Muscle layer of colon (tissue), 2 donors: ENCODE measurements around the gene METTL25B.

Experiments
- H3K27ac ChIP-seq: one replicate; pipeline ENCODE4 v1.7.0; 2013; ENCODE audit warnings: low read depth, mild to moderate bottlenecking, low read length, moderate library complexity
- H3K27me3 ChIP-seq, 2 donors: one replicate each; pipeline ENCODE4 v1.7.0; 2013; ENCODE audit warnings: low read length in 2 of 2, mild to moderate bottlenecking in 2 of 2; ENCODE audit not compliant: insufficient read depth in 2 of 2, control insufficient read depth in 1 of 2
- H3K36me3 ChIP-seq: one replicate; pipeline ENCODE4 v1.7.0; 2013; ENCODE audit warnings: mild to moderate bottlenecking, low read length; ENCODE audit not compliant: insufficient read depth
- H3K4me1 ChIP-seq: one replicate; pipeline ENCODE4 v1.7.0; 2013; ENCODE audit warnings: mild to moderate bottlenecking, low read length; ENCODE audit not compliant: insufficient read depth
- H3K4me3 ChIP-seq, 2 donors: one replicate each; pipeline ENCODE4 v1.7.0; 2013; ENCODE audit warnings: low read length in 2 of 2, low read depth in 1 of 2, mild to moderate bottlenecking in 1 of 2, moderate library complexity in 1 of 2
- H3K9ac ChIP-seq: one replicate; pipeline ENCODE4 v1.7.0; 2013; ENCODE audit warnings: low read length
- H3K9me3 ChIP-seq: one replicate; pipeline ENCODE4 v1.7.0; 2013; ENCODE audit warnings: mild to moderate bottlenecking, low read length
- donor health status: abdominal sarcoma.
- donor health status: Adenocarcinoma of cecum.

The METTL25B gene

GRCh38 chr1:156711011-156711817, 17.1 kb upstream of the METTL25B start:
- H3K4me1 ChIP-seq = peaks cover 54% of the 10 kb centered on the region
- no peak overlapping the region for H3K4me3 ChIP-seq
- no peaks in the 10 kb centered on the region for H3K27me3 ChIP-seq
- no peak overlapping the region for H3K9ac ChIP-seq
- H3K36me3 ChIP-seq = no peaks in the 10 kb centered on the region
- H3K27ac ChIP-seq = peak overlapping the region; percentile 56
- H3K9me3 ChIP-seq = no peaks in the 10 kb centered on the region

GRCh38 chr1:156712626-156713025, 15.6 kb upstream of the METTL25B start:
- Histone ChIP-seq H3K36me3 (no peaks in the 10 kb centered on the region), H3K9me3 (no peaks in the 10 kb centered on the region), H3K4me3 (no peak overlapping the region), H3K27ac (no peak overlapping the region), H3K27me3 (no peaks in the 10 kb centered on the region), H3K9ac (no peak overlapping the region), H3K4me1 (peaks cover 46% of the 10 kb centered on the region)

GRCh38 chr1:156714830-156715229, 13.4 kb upstream of the METTL25B start:
- Histone ChIP-seq H3K9me3 (no peaks in the 10 kb centered on the region), H3K27ac (no peak overlapping the region), H3K27me3 (no peaks in the 10 kb centered on the region), H3K9ac (no peak overlapping the region), H3K4me3 (no peak overlapping the region), H3K4me1 (peaks cover 32% of the 10 kb centered on the region), H3K36me3 (no peaks in the 10 kb centered on the region)

- H3K36me3 ChIP-seq = peaks cover 11% of the 10 kb centered on the region
- no peak overlapping the region for H3K27ac ChIP-seq
- H3K4me1 ChIP-seq = peaks cover 6% of the 10 kb centered on the region
- H3K4me3 ChIP-seq = no peak overlapping the region
- no peak overlapping the region for H3K9ac ChIP-seq
- no peaks in the 10 kb centered on the region for H3K27me3 ChIP-seq
- no peaks in the 10 kb centered on the region for H3K9me3 ChIP-seq
These were observed 10.9 kb upstream of the METTL25B start for GRCh38 chr1:156717351-156717750.

- no peak overlapping the region for H3K27ac ChIP-seq
- no peaks in the 10 kb centered on the region for H3K9me3 ChIP-seq
- H3K36me3 ChIP-seq = peaks cover 42% of the 10 kb centered on the region
- no peaks in the 10 kb centered on the region for H3K27me3 ChIP-seq
- H3K4me3 ChIP-seq = no peak overlapping the region
- H3K9ac ChIP-seq = no peak overlapping the region
- peaks cover 17% of the 10 kb centered on the region for H3K4me1 ChIP-seq
These were observed 7.1 kb upstream of the METTL25B start for GRCh38 chr1:156721131-156721530.

- H3K4me1 ChIP-seq = peaks cover 21% of the 10 kb centered on the region
- H3K36me3 ChIP-seq = peaks cover 45% of the 10 kb centered on the region
- no peak overlapping the region for H3K4me3 ChIP-seq
- no peak overlapping the region for H3K27ac ChIP-seq
- H3K9me3 ChIP-seq = no peaks in the 10 kb centered on the region
- H3K27me3 ChIP-seq = no peaks in the 10 kb centered on the region
- no peak overlapping the region for H3K9ac ChIP-seq
These were observed 6.7 kb upstream of the METTL25B start for GRCh38 chr1:156721535-156721934.

- Histone ChIP-seq H3K9ac (peak overlapping the region; percentile 66), H3K4me3 (peak overlapping the region; percentile 32 to 99), H3K4me1 (peaks cover 42% of the 10 kb centered on the region), H3K9me3 (no peaks in the 10 kb centered on the region), H3K27ac (peak overlapping the region; percentile 68), H3K36me3 (peaks cover 50% of the 10 kb centered on the region), H3K27me3 (no peaks in the 10 kb centered on the region)
These were observed 2.5 kb upstream of the METTL25B start for GRCh38 chr1:156725683-156726280.

GRCh38 chr1:156726549-156727226, 1.6 kb upstream of the METTL25B start:
- H3K4me1 ChIP-seq = peaks cover 42% of the 10 kb centered on the region
- H3K36me3 ChIP-seq = peaks cover 41% of the 10 kb centered on the region
- no peaks in the 10 kb centered on the region for H3K27me3 ChIP-seq
- no peaks in the 10 kb centered on the region for H3K9me3 ChIP-seq
- peak overlapping the region; percentile 27 to 99 for H3K4me3 ChIP-seq
- peak overlapping the region; percentile 95 for H3K9ac ChIP-seq
- no peak overlapping the region for H3K27ac ChIP-seq

- peaks cover 42% of the 10 kb centered on the region for H3K4me1 ChIP-seq
- peak overlapping the region; percentile 95 for H3K9ac ChIP-seq
- no peaks in the 10 kb centered on the region for H3K27me3 ChIP-seq
- H3K4me3 ChIP-seq = peak overlapping the region; percentile 93 to 99
- no peaks in the 10 kb centered on the region for H3K9me3 ChIP-seq
- H3K36me3 ChIP-seq = peaks cover 46% of the 10 kb centered on the region
- peak overlapping the region; percentile 97 for H3K27ac ChIP-seq
These were observed 777 bp upstream of the METTL25B start for GRCh38 chr1:156727492-156727891.

- H3K4me3 ChIP-seq = peak within 1 kb of the TSS; percentile 93 to 99
- no peaks in the 10 kb centered on the region for H3K9me3 ChIP-seq
- H3K9ac ChIP-seq = peak within 1 kb of the TSS; percentile 100
- peaks cover 42% of the 10 kb centered on the region for H3K4me1 ChIP-seq
- H3K36me3 ChIP-seq = peaks cover 47% of the 10 kb centered on the region
- no peaks in the 10 kb centered on the region for H3K27me3 ChIP-seq
- peak within 1 kb of the TSS; percentile 97 for H3K27ac ChIP-seq
These were observed 562 bp downstream of the METTL25B start, which contains the start of gene ISG20L2 for GRCh38 chr1:156728599-156729462. Gene ISG20L2 (minus strand): TSS chr1:156728766. CDS start chr1:156727652, 1,114 bp downstream.
